ENCODE results near the gene GTSE1. TPM values are rescaled to one million over a fixed set of nuclear protein-coding genes. Genes with fewer than 3 reads are reported as not detected.
"Not testable (repeated sequence)": the region's sequence is repeated elsewhere in the genome, so short reads cannot be mapped to it uniquely, and the experiment has no call there.

GTSE1 gene
- total and polyA plus RNA-seq, 4 donors = 0.55 to 1.5 (median 0.91) TPM

- intact Hi-C loops (cut with DNase I) = no loop called here
- H3K27me3 ChIP-seq (ENCODE audit: control insufficient read depth in 1 of 2, insufficient read depth in 2 of 2, low read length in 1 of 2) = no peaks in the 10 kb centered on the region
- H3K4me1 ChIP-seq (ENCODE audit: control insufficient read depth in 1 of 2, insufficient read depth in 2 of 2, low read length in 2 of 2) = no peaks in the 10 kb centered on the region
- H3K4me3 ChIP-seq (ENCODE audit: low read length in 2 of 2) = no peak overlapping the region
- H3K27ac ChIP-seq (ENCODE audit: low read depth in 1 of 2, low read length in 2 of 2) = no peak overlapping the region
- peaks cover 4% of the 10 kb centered on the region for H3K9me3 ChIP-seq (ENCODE audit: control insufficient read depth, low read length)
- peak in 1 of 2 donors; percentile 46 for DNase-seq
- no peaks in the 10 kb centered on the region for H3K36me3 ChIP-seq (ENCODE audit: control insufficient read depth in 1 of 2, insufficient read depth in 2 of 2, low read length in 1 of 2)
- no peak for ATAC-seq (ENCODE audit: low FRiP score)
- WGBS, 2 donors = 83 to 92% methylated on average over 5 to 6 of the region's 6 CpGs
Measured at GRCh38 chr22:46260038-46260437, 36.6 kb upstream of the GTSE1 start.

GRCh38 chr22:46262449-46263215 lies 34.0 kb upstream of the GTSE1 start:
- Histone ChIP-seq H3K4me3 (ENCODE audit: low read length in 2 of 2) (peak overlapping the region; percentile 11 to 37), H3K9me3 (ENCODE audit: control insufficient read depth, low read length) (no peaks in the 10 kb centered on the region), H3K36me3 (ENCODE audit: control insufficient read depth in 1 of 2, insufficient read depth in 2 of 2, low read length in 1 of 2) (no peaks in the 10 kb centered on the region), H3K4me1 (ENCODE audit: control insufficient read depth in 1 of 2, insufficient read depth in 2 of 2, low read length in 2 of 2) (no peaks in the 10 kb centered on the region), H3K27ac (ENCODE audit: low read depth in 1 of 2, low read length in 2 of 2) (no peak overlapping the region), H3K27me3 (ENCODE audit: control insufficient read depth in 1 of 2, insufficient read depth in 2 of 2, low read length in 1 of 2) (no peaks in the 10 kb centered on the region)
- DNase-seq (peak; percentile 88 to 90), ATAC-seq (ENCODE audit: low FRiP score) (peak; percentile 71)
- intact Hi-C loops (cut with DNase I) = no loop called here
- 9 to 10% methylated on average over 62 to 109 of the region's 109 CpGs for WGBS, 2 donors

GRCh38 chr22:46263216-46263590 lies 33.5 kb upstream of the GTSE1 start, which contains the start of gene PKDREJ:
Gene PKDREJ, minus strand, starts transcription at chr22:46263343. Its CDS starts 21 bp downstream, at chr22:46263322.
- 40% methylated on average over 22 to 30 of the region's 30 CpGs for WGBS, 2 donors
- Histone ChIP-seq H3K9me3 (ENCODE audit: control insufficient read depth, low read length) (no peaks in the 10 kb centered on the region), H3K36me3 (ENCODE audit: control insufficient read depth in 1 of 2, insufficient read depth in 2 of 2, low read length in 1 of 2) (no peaks in the 10 kb centered on the region), H3K4me1 (ENCODE audit: control insufficient read depth in 1 of 2, insufficient read depth in 2 of 2, low read length in 2 of 2) (no peaks in the 10 kb centered on the region), H3K4me3 (ENCODE audit: low read length in 2 of 2) (peak within 1 kb of the TSS; percentile 11 to 37), H3K27ac (ENCODE audit: low read depth in 1 of 2, low read length in 2 of 2) (no peak within 1 kb of the TSS), H3K27me3 (ENCODE audit: control insufficient read depth in 1 of 2, insufficient read depth in 2 of 2, low read length in 1 of 2) (no peaks in the 10 kb centered on the region)
- ATAC-seq (ENCODE audit: low FRiP score) (no peak), DNase-seq (peak in 1 of 2 donors; percentile 77)
- intact Hi-C loops (cut with DNase I) = no loop called here

- H3K4me3 ChIP-seq (ENCODE audit: low read length in 2 of 2); H3K27ac ChIP-seq (ENCODE audit: low read depth in 1 of 2, low read length in 2 of 2); H3K9me3 ChIP-seq (ENCODE audit: control insufficient read depth, low read length); H3K4me1 ChIP-seq (ENCODE audit: control insufficient read depth in 1 of 2, insufficient read depth in 2 of 2, low read length in 2 of 2); ATAC-seq (ENCODE audit: low FRiP score); intact Hi-C loops (cut with DNase I); H3K27me3 ChIP-seq (ENCODE audit: control insufficient read depth in 1 of 2, insufficient read depth in 2 of 2, low read length in 1 of 2); H3K36me3 ChIP-seq (ENCODE audit: control insufficient read depth in 1 of 2, insufficient read depth in 2 of 2, low read length in 1 of 2): not testable (repeated sequence)
- peak in 1 of 2 donors; percentile 16 for DNase-seq
- 95 to 96% methylated on average over 4 to 6 of the region's 6 CpGs for WGBS, 2 donors
Measured at GRCh38 chr22:46264520-46264919, 32.1 kb upstream of the GTSE1 start.

- H3K9me3 ChIP-seq (ENCODE audit: control insufficient read depth, low read length); H3K4me3 ChIP-seq (ENCODE audit: low read length in 2 of 2); ATAC-seq (ENCODE audit: low FRiP score); H3K4me1 ChIP-seq (ENCODE audit: control insufficient read depth in 1 of 2, insufficient read depth in 2 of 2, low read length in 2 of 2); H3K27ac ChIP-seq (ENCODE audit: low read depth in 1 of 2, low read length in 2 of 2); H3K36me3 ChIP-seq (ENCODE audit: control insufficient read depth in 1 of 2, insufficient read depth in 2 of 2, low read length in 1 of 2); H3K27me3 ChIP-seq (ENCODE audit: control insufficient read depth in 1 of 2, insufficient read depth in 2 of 2, low read length in 1 of 2): not testable (repeated sequence)
- 94 to 96% methylated on average over 4 of the region's 4 CpGs for WGBS, 2 donors
- intact Hi-C loops (cut with DNase I) = loop anchor here in 1 of 2 donors (5.0 kb wide), 1 partner anchor 113 kb away; the partner anchor contains the start of gene PPARA
- peak in 1 of 2 donors; percentile 39 for DNase-seq
Measured at GRCh38 chr22:46265627-46266026, 31.0 kb upstream of the GTSE1 start.

GRCh38 chr22:46267431-46268279 lies 29.0 kb upstream of the GTSE1 start, which contains the start of gene TTC38:
Gene TTC38, plus strand, starts transcription at chr22:46268008. Its CDS starts 32 bp downstream, at chr22:46268040.
- Histone ChIP-seq H3K4me1 (ENCODE audit: control insufficient read depth in 1 of 2, insufficient read depth in 2 of 2, low read length in 2 of 2) (no peaks in the 10 kb centered on the region), H3K27ac (ENCODE audit: low read depth in 1 of 2, low read length in 2 of 2) (peak within 1 kb of the TSS; percentile 64 to 72), H3K4me3 (ENCODE audit: low read length in 2 of 2) (peak within 1 kb of the TSS; percentile 79 to 84), H3K9me3 (ENCODE audit: control insufficient read depth, low read length) (no peaks in the 10 kb centered on the region), H3K36me3 (ENCODE audit: control insufficient read depth in 1 of 2, insufficient read depth in 2 of 2, low read length in 1 of 2) (no peaks in the 10 kb centered on the region), H3K27me3 (ENCODE audit: control insufficient read depth in 1 of 2, insufficient read depth in 2 of 2, low read length in 1 of 2) (no peaks in the 10 kb centered on the region)
- DNase-seq (peak; percentile 96 to 97), ATAC-seq (ENCODE audit: low FRiP score) (peak; percentile 97)
- intact Hi-C loops (cut with DNase I) = loop anchor here in 1 of 2 donors (5.0 kb wide), 1 partner anchor 115 kb away; the partner anchor contains the start of gene PPARA
- 0 to 1% methylated on average over 67 to 74 of the region's 74 CpGs for whole genome bisulfite sequencing, 2 donors

- WGBS, 2 donors = 72% methylated on average over 11 of the region's 11 CpGs
- Histone ChIP-seq H3K36me3 (ENCODE audit: control insufficient read depth in 1 of 2, insufficient read depth in 2 of 2, low read length in 1 of 2) (peaks cover 0 to 2% of the 10 kb centered on the region in 2 donors), H3K27ac (ENCODE audit: low read depth in 1 of 2, low read length in 2 of 2) (no peak overlapping the region), H3K9me3 (ENCODE audit: control insufficient read depth, low read length) (no peaks in the 10 kb centered on the region), H3K4me1 (ENCODE audit: control insufficient read depth in 1 of 2, insufficient read depth in 2 of 2, low read length in 2 of 2) (no peaks in the 10 kb centered on the region), H3K27me3 (ENCODE audit: control insufficient read depth in 1 of 2, insufficient read depth in 2 of 2, low read length in 1 of 2) (no peaks in the 10 kb centered on the region), H3K4me3 (ENCODE audit: low read length in 2 of 2) (no peak overlapping the region)
- intact Hi-C loops (cut with DNase I) = loop anchor here in 1 of 2 donors (5.0 kb wide), 1 partner anchor 117 kb away; the partner anchor contains the start of gene PPARA
- DNase-seq = peak in 1 of 2 donors; percentile 42
- no peak for ATAC-seq (ENCODE audit: low FRiP score)
Measured at GRCh38 chr22:46269564-46269963, 27.1 kb upstream of the GTSE1 start.

GRCh38 chr22:46272196-46272595 lies 24.5 kb upstream of the GTSE1 start:
- Histone ChIP-seq H3K36me3 (ENCODE audit: control insufficient read depth in 1 of 2, insufficient read depth in 2 of 2, low read length in 1 of 2) (peaks cover 0 to 5% of the 10 kb centered on the region in 2 donors), H3K9me3 (ENCODE audit: control insufficient read depth, low read length) (no peaks in the 10 kb centered on the region), H3K4me3 (ENCODE audit: low read length in 2 of 2) (no peak overlapping the region), H3K27ac (ENCODE audit: low read depth in 1 of 2, low read length in 2 of 2) (no peak overlapping the region), H3K4me1 (ENCODE audit: control insufficient read depth in 1 of 2, insufficient read depth in 2 of 2, low read length in 2 of 2) (no peaks in the 10 kb centered on the region), H3K27me3 (ENCODE audit: control insufficient read depth in 1 of 2, insufficient read depth in 2 of 2, low read length in 1 of 2) (no peaks in the 10 kb centered on the region)
- 92 to 95% methylated on average over 8 of the region's 8 CpGs for WGBS, 2 donors
- peak in 1 of 2 donors; percentile 51 for DNase-seq
- no peak for ATAC-seq (ENCODE audit: low FRiP score)
- intact Hi-C loops (cut with DNase I) = no loop called here
